ENCODE results near the gene ACOX1.
"Not testable (repeated sequence)": the region's sequence is repeated elsewhere in the genome, so short reads cannot be mapped to it uniquely, and the experiment has no call there.

Gene ACOX1

DNA sequence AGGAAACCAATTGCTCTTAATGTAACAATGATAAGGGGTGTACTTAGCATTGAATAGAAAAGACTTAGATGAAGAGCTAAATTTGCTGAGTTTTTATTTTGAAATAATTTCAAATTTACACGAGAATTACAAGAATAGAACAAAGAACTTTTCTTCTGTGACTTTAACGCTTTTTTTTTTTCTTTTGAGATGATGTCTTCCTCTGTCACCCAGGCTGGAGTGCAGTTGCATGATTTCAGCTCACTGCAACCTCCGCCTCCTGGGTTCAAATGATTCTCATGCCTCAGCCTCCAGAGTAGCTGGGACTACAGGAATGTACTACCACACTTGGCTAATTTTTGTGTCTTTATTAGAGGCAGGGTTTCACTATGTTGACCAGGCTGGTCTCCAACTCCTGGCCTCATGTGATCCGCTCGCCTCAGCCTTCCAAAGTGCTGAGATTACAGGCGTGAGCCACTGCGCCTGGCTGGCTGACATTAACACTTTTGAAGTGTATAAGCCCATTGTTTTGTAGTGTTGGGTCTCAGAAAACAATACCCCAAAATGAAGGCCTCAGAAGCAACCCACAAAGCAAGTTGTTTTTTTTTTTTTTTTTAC is 2.2 kb upstream of the ACOX1 start:
- DNase-seq (ENCODE audit: low read depth in 2 of 2): no peak

DNA sequence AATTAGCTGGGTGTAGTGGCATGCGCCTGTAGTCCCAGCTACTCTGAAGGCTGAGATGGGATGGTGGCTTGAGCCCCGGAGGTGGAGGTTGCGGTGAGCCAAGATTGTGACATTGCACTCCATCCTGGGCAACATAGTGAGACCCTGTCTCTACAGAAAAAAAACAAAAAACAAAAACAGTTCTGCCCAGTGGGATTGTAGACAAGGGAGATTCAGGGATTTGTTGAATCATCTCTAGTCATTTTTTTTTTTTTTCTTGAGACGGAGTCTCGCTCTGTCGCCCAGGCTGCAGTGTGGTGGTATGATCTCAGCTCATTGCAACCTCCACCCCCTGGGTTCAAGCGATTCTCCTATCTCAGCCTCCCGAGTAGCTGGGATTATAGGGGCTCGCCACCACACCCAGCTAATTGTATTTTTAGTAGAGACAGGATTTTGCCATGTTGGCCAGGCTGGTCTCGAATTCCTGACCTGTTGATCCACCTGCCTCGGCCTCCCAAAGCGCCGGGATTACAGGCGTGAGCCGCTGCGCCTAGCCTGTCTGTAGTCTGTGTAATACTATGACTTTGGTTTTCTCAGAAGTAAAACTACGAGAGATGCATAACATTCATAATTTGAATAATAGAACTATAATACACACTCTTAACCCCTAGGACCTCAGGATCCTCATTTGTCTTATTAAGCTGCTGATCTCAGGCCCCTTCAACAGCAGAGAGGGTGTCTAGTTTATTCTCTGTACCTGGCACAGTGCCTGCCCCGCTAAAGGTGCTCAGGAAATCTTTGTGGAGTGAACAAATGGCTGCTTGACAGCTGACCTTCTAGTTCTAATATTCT is 1.4 kb upstream of the ACOX1 start:
- DNase-seq (ENCODE audit: low read depth in 2 of 2): no peak

DNA sequence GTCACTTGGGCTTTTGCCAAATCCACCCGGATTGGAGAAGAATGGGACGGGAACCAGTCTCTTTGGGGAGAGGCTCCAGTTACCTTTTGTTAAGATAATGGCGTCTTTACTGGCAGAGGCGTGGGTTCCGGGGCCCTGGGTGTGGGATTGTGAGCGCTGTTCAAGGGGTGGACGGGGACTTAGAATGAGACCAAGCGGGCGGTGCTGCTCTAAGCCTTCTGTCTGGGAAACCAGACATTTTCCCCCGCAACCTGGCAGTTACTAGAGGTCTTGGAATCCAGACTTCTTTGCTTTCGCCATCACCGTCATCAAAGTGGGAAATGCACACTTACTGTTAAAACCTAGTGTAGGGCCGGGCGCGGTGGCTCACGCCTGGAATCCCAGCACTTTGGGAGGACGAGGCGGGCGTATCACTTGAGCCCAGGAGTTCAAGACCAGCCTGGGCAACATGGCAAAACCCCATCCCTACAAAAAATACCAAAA is 780 bp upstream of the ACOX1 start:
- DNase-seq (ENCODE audit: low read depth in 2 of 2): no peak

DNA sequence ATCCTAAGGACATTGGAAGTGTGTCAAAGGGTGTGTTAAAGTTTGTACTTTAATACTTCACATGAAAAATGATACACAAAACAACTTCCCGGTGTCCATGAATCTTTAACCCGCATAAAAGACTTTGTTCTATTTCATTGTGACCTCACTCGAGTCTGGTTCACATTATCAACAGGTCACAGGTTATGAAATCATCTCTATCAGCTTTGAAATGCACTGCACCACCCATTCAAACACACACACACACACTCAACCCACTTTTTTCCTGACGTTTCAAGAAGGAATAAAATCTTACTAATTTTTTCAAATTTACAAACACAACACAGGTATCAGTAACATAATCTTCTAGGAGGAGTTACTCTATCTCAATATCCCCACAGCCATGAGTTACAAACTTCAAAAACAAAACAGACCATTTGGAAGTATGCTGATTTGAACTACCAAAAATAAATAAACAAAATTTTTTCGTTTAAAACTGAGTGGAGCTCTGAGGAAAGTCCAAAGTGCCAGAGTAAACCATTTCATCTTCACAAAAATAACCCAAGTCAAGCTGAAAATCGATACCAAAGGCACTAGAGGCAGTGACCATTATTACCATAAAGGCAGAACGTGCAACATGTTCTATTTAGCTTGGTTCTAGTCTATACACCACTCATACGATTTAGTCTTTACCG is 2.7 kb downstream of the ACOX1 start:
- DNase-seq (ENCODE audit: low read depth in 2 of 2): no peak

DNA sequence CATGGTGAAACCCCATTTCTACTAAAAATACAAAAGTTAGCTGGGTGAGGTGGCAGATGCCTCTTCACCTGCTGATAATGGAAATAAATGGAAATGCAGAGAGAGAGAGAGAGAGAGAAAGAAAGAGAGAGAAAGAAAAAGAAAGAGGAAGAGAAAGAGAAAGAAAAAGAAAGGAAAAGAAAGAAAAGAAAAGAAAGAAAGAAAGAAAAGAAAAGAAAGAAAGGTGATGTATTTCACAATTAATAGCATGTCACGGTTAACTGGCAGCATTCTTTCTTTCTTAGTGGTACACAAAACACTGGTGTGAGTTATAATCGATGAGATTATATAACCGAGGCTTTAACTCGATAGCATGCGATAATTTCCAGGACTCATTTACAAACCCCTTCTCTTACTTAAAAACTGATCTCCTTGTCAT is 3.2 kb downstream of the ACOX1 start:
- DNase-seq (ENCODE audit: low read depth in 2 of 2): no peak

DNA sequence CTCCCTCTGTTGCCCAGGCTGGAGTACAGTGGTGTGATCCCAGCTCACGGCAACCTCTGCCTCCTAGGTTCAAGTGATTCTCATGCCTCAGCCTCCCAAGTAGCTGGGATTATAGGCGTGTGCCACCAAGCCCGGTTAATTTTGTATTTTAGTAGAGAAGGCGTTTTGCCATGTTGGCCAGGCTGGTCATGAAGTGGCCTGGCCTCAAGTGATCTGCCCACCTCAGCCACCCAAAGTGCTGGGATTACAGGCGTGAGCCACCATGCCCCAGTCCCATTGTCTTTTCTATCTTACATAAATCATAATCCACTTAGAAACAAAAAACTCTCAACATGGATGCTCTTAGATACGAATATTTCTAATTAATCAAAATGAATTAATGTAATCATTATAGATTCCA is 3.8 kb downstream of the ACOX1 start:
- DNase-seq (ENCODE audit: low read depth in 2 of 2): not testable (repeated sequence)

DNA sequence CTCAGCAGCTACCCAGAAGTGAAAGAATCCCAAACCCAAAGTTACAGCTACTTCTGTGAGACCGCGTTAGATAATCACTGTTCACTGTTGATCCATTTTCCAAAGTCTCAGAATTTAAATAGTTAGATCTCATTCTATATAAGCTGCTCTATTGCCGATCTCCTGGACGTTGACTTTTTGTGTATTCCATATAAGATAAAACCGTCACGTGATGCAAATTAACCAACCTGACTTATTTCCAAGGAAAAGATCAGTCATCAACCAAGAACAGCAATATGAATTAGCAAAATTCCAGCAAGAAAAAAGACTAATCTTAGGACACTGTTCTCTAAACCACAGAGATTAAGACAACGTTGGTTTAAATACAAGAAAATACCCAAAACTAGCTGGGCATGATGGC is 8.3 kb downstream of the ACOX1 start:
- DNase-seq (ENCODE audit: low read depth in 2 of 2): no peak

DNA sequence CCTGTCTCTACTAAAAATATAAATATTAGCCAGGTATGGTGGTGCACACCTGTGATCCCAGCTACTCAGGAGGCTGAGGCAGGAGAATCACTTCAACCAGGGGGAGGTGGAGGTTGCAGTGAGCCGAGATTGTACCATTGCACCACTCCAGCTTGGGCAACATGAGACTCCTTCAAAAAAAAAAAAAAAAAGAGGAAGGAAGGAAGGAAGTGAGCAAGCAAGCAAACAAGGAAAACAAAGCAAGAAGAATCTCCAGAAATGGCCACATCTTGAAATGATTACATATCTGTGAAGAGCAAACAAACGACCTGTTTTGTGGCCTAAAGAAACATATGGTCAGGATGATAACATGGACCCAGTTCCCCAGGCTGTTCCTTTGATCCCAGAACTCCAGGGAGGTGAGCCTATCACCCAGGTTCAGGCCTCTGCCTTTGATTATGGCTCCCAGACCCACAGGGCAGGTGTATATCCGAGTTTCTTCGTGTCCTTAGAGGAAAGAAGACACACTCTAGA is 8.9 kb downstream of the ACOX1 start:
- DNase-seq (ENCODE audit: low read depth in 2 of 2): no peak

DNA sequence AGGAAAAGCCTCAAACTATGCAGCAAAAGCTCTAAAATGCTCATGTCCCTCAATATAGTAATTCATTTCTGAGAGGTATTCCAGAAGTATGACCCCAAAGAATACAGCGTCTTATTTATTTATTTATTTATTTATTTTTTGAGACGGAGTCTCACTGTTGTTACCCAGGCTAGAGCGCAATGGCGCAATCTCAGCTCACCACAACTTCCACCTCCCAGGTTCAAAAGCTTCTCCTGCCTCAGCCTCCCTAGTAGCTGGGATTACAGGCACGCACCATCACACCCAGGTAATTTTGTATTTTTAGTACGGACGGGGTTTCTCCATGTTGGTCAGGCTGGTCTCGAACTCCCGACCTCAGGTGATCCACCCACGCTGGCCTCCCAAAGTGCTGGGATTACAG is 9.9 kb downstream of the ACOX1 start:
- DNase-seq (ENCODE audit: low read depth in 2 of 2): not testable (repeated sequence)

DNA sequence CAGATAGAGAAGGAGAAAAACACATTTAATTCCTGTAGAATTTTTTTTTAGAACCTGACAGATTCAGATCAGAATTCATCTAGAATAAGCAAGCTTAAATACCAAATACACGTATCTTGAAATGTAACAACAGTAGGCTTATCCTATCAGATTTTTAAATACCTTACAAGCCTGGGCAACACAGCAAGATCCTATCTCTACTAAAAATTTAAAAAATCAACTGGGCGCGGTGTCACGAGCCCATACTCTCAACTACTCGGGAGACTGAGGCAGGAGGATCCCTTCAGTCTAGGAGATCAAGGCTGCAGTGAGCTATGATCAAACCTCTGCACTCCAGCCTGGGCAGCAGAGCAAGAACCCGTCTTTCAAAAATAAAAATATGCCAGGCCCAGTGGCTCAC is 13.5 kb downstream of the ACOX1 start:
- no peak for DNase-seq (ENCODE audit: low read depth in 2 of 2)

DNA sequence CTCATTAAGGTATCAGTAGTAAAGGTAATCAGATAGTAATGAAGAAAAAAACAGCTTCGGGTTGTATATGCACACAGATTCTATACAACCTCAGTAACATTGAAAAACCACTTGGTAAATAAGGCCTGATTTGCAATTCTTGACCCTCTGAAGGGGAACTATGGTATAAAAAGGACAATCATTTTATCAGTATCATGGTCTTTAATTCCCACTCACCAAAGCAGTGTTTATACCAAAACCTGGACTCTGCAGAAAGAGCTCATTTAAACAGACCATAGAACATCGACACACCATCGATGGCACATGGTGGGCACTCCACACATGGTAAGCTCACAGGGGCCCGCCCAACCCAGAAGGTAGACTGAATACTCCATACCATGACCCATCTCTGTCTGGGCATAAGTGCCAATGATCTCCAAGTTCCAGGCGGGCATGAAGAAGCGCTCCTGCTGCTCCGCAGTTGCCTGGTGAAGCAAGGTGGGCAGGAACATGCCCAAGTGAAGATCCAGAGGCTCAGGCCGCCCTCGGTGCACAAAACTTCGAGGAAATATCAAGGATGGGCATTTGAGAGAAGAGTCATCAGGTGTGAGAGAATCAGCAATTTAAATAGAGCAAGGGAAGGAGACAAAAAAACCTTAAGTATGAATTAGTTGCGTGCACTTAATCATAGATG is 19.0 kb downstream of the ACOX1 start:
- no peak for DNase-seq (ENCODE audit: low read depth in 2 of 2)

DNA sequence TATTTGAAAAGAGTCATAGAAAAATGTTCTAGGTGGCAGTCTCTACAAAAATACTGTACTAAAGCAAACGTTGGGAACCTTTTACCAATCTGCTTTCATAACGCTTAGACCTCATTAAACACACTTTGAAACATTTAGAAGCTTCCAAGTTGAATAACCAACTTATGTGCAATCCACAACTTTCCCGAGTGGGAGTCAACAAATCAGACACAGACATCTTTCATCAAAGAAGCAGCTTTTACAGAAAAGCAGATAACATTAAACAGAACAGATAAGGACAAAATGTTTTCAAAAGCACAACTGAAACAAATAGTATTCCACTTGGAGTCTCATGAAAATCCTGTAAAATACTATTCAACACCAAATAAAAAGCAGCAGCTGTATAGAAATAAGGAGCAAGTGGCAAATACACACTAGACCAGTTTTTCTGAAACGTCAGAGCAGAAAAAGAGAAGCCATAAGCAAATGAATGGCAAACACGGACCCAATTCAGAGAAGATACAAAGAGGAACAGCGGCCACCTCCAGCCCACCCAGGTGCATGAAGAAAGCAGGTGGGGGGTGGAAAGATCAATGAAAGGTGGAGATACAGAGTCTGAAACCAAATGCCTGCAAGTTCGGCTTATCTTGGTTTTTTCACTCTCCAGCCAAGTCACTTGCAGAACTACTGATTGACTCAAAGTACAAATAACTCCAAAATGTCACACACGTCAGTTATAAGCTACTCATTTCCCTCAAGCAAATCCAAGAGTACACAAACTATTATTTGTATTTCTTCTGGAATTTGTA is 19.7 kb downstream of the ACOX1 start:
- DNase-seq (ENCODE audit: low read depth in 2 of 2): no peak

DNA sequence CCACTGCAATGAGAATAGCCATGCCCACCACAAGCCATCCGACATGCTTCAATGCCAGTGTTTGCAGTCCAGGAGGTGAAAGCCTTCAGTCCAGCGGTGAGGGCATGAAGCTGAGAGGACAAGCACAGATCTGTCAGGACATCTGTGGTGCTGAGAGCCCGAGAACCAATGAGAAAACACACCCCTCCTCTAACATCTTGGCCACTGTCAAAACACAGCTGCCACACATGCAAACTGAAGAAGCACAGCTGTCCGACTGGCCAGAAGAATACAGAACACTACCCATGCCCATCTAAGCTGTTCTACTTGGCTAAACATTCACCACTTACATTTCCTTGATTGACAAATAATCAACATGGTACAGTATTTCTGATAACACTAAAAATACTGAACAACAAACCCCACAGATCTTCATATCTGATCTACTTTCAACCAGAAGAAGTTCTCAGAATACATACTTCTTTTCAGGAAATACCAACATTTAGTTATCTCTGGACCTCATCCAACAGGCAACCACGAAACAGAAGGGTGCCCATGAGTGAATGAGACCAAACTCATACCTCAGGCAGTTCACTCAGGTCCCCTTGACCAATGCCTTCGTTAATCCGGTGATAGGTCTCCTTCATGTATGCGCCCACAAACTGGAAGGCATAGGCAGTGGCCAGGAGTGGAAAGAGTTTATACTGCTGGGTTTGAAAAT is 28.0 kb downstream of the ACOX1 start:
- no peak for DNase-seq (ENCODE audit: low read depth in 2 of 2)

DNA sequence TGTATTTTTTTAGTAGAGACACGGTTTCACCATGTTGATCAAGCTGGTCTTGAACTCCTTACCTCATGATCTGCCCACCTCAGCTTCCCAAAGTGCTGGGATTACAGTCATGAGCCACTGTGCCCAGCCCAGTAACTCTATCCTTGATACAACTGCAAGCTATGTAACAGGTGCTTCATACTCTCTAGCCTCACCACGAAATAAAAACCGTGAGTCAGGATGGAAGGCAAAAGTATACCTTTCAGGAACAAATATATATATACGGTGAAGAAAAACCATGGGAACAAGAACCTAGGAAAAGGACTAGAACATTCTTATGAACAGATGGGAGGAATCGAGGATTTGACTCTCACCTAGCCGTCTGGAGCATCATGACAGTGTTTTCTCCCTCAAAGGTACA is 28.5 kb downstream of the ACOX1 start:
- DNase-seq (ENCODE audit: low read depth in 2 of 2): no peak

DNA sequence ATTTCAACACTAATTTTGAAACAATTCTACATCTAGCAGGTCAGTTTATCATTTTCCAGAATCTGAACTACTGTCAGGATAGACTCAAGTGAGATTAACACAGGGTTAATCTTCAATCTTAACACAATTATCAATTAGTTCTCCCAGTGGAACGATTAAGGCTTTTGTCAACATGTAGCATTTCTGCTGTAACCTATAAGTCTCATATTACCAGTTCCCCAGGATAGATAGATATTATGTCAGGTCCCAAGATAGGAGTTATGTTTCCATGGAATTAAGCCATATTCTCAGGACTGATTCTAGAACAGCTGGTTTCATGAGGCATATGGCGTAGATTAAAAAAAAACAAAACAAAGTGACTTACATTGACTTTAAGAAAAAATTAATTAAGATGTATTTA is 33.8 kb downstream of the ACOX1 start:
- DNase-seq (ENCODE audit: low read depth in 2 of 2): no peak

DNA sequence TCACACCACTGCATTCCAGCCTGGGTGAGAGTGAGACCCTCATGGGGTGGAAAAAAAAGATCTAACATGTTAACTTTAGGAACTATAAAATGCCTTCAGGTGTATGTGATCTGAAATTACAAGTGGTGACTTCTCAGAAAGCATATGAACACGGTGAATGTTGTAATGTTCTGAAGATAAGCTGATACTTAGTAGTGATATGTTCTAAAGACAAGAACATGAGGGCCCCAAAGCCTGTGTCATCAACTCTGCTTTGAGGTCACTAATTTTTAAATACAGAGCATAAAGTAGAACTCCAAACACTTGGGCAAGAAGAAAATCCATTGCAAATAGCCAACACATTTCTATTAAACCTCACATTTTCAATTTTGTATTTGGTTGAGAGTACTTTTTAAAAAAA is 35.5 kb downstream of the ACOX1 start:
- DNase-seq (ENCODE audit: low read depth in 2 of 2): no peak

DNA sequence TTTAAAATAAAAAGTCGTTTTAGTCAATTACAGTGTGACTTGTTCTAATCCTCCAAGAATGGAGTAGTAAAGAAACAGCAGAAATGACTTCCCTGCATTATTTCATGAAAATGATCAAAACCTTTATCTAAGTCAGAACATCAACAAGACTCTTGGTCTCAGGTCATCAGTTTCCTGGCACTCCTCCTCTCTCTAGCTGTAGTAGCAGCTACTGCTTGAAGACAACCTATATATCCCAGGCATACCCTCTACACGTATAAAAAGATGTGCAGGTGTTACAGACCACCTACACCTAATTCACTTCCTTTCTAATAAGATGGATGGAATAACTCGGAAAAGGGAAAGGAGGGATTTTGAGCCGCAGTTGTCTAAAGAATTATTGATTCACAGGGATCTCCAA is 36.5 kb downstream of the ACOX1 start:
- DNase-seq (ENCODE audit: low read depth in 2 of 2): no peak

DNA sequence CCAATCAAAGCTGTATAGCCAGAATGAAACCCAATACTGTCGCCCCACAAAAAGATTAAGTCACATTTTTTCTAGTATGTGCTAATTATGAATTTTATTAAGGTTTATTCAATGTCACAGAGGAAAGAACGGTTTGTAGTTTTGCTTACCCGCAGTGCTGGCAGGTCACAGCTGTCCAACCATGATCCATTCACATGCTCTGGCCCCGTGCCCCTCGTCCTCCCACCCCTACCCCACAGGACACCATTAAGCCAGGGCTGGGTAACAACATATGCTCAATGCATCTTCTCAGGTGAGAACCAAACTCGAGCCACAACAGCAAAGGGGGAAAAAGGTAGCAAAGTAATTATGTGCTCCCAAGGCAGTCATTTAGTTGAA is 37.5 kb downstream of the ACOX1 start:
- no peak for DNase-seq (ENCODE audit: low read depth in 2 of 2)

DNA sequence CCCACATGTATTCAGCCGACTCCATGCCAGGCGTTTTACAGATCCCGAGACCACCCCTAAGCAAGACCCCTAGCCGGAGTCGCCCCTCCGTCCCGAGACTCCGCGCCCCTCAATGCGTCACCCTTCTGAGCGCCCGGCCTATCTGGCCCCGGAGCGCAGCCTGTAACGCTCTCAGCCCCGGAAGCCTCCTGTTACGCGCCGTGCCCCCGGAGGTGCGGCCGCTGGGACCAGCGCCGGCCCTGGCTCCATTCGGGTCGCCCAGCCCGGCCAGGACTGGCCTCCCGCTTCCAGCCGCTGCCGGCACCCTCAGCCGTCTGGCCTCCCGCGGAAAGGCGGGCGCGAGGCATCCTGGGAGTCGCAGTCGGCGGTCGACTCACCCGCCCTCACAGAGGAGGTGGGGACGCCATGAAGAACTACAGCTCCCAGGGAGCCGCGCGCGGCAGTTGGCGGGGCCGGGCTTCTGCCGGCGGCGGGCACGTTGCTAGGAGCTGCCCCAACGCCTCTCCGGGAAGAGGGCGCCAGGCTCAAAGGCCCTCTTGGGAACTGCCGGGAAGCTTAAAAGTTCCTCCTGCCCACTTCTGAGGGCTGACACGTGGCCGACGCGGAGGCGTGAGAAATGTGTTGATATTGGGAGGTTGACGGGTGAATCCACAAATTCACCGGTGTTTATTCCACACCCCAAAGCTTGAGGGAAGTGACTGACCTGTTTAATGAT is 38.1 kb downstream of the ACOX1 start, which contains the start of gene FBF1:
FBF1 (minus strand) TSS at position 316 of the 715 bp plus-strand sequence. CDS start 2,893 bp downstream, outside the sequence.
- peak; percentile 87 to 88 for DNase-seq (ENCODE audit: low read depth in 2 of 2)

DNA sequence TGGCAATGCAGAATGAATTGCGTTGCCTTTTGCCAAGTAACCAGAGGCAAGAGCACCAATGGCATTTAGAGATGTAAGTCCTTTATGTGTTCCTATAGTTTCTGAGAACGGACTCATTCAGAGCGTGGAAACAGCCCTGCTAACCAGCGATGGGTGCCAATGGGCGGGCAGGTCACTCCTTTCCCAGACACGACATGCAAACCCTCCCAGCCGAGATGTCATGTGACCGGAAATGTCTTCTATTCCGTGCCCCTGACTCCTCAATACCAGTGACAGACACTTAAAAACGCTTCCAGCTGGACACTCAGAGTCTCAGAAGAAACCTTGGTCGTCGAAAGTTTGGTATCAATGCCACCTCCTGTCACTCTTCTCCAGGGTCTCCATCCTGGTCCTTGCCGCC is 41.3 kb downstream of the ACOX1 start:
- no peak for DNase-seq (ENCODE audit: low read depth in 2 of 2)

Measured in stimulated activated CD8-positive, alpha-beta memory T cell treated with anti-CD3 and anti-CD28 coated beads, Interleukin-15, amount 100 ng/mL, for 48 hours (primary cell).